Left renal cortex interstitium (tissue), 4 donors: Measurements from ENCODE around the gene SAMD4B. TPM values are rescaled to one million over a fixed set of nuclear protein-coding genes. Genes with fewer than 3 reads are reported as not detected.
"Not testable (repeated sequence)": the region's sequence is repeated elsewhere in the genome, so short reads cannot be mapped to it uniquely, and the experiment has no call there.

Source experiments
- DNase-seq, 4 donors: peaks; one replicate each; pipeline ENCODE4 v3.0.0-alpha.2; 2013; ENCODE audit warnings: low read depth in 4 of 4, low spot score in 2 of 4, missing footprints in 1 of 4
- polyA plus RNA-seq, 4 donors: library from polyadenylated mRNA; unstranded; fragments of 120-200 nt; gene quantifications; one replicate each; pipeline ENCODE4 v1.2.1, GENCODE V29; 2013; ENCODE audit not compliant: insufficient read length in 4 of 4

SAMD4B gene
- polyA plus RNA-seq, 4 donors = 86.6 to 165 (median 124) TPM

GRCh38 chr19:39362682-39363657 lies 20.7 kb downstream of the SAMD4B start:
- DNase-seq = no peak

DNA sequence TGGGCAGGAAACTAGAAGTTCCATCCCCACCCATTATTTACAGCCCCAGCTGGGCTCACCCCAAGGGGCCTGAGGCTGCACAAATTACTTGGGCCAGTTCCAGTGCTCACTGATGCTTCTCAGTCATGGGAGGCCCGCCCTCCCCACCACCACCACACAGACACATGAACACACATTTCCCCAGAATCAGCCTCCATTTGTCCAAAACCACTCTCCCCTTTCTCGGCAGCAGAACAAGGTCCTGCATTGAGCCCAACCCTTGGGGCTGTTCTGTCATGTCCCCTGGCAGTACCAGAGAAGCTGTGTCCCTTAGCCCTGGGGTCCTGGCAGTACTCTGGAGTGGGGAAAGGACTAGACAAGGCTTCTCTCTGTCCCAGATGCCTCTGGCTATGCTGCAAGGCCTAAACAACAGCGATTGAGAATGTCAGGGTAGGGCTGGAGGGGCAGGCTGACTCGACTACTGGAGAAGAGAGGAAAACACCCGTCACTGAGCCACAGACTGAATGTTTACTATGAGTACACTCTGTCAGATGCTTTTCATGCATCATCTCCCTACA lies 21.8 kb downstream of the SAMD4B start:
- no peak for DNase-seq

DNA sequence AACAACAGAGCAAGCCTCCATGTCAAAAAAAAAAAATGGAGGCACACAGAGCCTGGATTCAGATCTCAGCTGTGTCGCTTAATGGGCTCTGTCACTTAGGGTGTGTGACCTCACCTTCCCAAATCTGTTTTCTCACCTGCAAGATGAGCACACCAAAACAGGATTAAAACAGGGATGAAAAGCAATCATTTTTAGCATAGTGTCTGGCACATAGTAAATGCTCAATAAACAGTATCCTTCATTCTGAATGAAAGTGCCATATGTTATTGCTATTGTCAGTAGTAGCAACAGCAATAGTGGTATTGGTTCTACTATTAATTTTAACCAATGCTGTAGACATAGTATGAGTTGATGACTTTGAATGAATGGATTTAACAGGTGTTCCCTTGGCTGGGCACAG lies 23.3 kb downstream of the SAMD4B start:
- no peak for DNase-seq

- no peak for DNase-seq
Observed at GRCh38 chr19:39369200-39369599, 27.0 kb downstream of the SAMD4B start.

DNA sequence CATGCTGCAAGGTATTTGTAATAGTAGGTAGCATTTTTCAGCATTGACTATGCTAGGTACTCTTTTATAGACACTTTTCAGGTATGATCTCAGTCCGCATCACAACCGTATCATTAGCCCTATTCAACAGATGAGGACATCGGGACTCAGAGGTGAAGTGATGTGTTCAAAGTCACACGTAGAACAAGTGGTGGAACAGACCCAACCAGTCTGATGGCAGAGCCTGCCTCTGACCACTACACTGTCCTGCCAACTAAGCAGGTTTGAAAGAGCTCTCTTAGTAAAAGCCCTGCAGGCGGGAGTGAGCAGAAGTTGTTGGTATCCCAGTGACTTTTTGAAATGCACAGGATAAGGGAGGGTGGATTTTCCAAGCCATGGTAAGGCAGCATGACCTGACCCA lies 28.5 kb downstream of the SAMD4B start:
- DNase-seq = no peak

DNA sequence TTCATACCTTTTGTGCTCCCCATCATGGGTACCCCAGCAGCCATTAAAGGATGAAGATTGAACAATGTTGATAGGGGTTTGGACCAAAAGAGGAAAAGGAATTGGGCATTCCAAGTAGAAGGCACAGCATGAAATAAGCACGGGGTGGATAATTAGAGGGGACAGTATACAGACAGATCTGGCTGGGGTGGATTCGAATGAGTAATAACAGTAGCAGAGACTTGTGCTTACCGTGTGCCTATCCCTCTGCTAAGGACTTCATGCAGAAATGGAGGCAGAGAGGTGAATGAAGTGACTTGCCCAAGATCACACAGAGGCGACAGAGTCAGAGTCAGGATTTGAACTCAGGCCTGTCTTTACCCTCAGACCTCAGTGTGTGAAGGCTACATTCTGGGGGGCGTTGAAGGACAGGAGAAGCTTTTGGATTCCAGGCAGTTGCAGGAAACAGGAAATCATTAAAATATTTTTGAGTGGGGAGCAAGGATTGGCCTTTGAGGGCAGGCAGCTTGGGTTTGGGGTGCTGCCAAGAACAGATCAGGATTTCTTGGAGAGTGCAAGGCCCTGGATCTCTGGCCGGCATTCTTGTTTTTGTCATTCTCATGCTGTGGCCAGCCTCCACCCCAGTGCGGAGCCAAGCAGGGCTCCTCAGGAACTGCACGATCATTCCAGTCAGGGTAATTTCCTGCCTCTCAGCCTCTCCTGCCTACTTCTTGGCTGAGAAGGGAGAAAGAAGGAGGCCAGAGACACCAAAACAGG lies 30.0 kb downstream of the SAMD4B start:
- peak; percentile 15 to 56 (median 36) for DNase-seq

GRCh38 chr19:39372941-39373340 lies 30.7 kb downstream of the SAMD4B start:
- no peak for DNase-seq

GRCh38 chr19:39375929-39376328 lies 33.7 kb downstream of the SAMD4B start:
- DNase-seq = no peak

DNA sequence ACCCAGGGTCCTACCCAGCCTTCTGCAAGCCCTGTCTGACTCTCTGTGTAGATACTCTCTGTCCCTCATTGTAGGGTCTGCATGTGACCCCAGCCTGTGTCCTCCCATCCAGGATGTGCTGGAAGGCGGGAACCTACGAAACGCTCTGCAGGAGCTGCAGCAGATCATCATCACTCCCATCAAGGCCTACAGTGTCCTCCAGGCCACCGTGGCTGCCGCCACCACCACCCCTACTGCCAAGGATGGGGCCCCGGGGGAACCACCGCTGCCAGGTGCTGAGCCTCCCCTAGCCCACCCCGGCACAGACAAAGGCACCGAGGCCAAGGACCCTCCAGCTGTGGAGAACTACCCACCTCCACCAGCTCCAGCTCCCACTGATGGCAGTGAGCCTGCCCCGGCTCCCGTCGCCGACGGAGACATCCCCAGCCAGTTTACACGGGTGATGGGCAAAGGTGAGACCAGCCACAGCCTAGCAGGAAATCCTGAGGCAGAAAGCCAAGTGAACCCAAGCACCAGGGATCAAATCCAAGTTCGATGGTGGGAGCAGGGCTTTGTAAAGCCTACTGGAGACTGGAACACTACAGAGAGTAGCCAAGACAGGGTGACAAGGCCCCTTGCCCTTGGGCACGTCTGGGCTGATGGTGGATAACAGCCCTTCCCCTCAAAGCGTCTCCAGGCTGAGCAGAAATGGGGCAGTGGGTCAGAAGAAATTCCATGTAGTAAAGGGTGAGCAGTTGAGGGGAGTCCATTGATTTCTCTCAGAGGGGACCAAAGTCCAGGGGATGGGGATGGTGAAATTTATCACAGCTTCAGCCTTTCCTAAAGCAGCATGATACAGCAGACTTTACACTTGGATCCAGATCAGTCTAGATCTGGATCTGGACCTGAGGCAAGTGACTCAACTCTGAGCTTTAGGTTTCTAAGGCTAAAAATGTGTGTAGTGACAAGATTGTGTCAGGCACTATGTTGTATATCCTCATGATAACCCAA lies 35.4 kb downstream of the SAMD4B start:
- no peak for DNase-seq

GRCh38 chr19:39379366-39379765 lies 37.1 kb downstream of the SAMD4B start:
- DNase-seq = not testable (repeated sequence)

DNA sequence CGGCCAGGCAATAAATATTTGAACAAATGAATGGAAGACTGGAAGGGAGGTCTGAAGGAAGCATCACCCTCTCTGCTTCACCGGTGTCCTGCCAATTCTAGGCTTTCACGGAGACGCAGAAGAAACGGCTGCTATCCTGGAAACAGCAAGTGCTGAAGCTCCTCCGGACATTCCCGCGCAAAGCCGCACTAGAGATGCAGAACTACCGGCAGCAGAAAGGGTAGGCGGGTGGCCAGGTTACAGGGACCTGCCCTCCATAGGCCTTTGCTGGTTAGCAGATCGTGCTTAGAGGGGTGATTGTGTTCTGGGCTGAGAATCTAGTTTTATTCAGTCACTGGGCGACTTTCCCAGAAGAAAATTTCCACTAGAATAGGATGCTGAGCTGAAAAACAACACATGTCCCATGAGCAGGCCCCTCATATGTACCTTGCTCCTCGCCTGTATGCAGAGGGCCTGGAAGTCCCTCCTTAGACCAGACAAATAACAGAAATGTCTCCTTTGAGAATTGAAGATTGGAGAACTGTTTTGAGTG lies 37.7 kb downstream of the SAMD4B start:
- DNase-seq = no peak

- no peak for DNase-seq
Observed at GRCh38 chr19:39380521-39381502, 38.6 kb downstream of the SAMD4B start.

GRCh38 chr19:39381910-39382611 lies 39.8 kb downstream of the SAMD4B start:
- no peak for DNase-seq

DNA sequence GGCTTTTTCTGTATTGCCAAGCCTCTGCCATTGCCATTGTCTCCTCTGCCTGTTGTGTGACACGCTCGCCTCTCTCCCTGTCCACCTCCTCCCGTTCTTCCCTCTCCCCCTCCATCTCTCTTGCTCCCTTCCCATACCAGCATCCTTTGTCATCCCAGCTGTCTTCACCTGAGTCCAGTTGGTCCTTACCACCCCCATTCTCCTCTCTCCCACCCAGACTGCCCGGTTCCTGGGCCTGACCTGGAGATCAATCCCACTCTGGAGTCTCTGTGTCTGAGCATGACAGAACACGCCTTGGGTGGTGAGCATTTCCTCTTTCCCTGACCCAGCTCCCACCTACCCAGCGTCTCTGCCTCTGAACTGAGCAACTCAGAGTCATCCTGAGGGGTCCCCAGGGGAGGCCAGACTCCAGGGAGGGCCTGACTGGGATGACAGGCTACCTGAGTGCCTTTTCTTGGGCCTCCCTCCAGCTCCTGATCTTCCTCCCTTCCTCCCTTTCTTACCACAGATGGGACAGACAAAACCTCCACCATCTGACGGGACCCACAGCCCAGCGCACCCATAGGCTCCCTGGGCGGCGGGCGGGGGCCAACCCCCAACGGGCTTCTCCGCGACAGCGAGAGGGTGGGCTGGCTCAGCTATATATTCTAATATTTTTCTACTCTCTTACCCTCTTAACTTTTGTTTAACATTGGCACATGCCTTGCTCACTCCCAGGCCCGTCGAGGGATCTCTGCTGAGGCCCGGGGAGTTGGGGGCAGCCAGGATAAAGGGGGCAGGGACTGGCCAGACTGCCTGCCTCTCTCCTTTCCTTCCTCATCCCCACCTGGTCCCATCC lies 41.0 kb downstream of the SAMD4B start:
- DNase-seq = no peak

DNA sequence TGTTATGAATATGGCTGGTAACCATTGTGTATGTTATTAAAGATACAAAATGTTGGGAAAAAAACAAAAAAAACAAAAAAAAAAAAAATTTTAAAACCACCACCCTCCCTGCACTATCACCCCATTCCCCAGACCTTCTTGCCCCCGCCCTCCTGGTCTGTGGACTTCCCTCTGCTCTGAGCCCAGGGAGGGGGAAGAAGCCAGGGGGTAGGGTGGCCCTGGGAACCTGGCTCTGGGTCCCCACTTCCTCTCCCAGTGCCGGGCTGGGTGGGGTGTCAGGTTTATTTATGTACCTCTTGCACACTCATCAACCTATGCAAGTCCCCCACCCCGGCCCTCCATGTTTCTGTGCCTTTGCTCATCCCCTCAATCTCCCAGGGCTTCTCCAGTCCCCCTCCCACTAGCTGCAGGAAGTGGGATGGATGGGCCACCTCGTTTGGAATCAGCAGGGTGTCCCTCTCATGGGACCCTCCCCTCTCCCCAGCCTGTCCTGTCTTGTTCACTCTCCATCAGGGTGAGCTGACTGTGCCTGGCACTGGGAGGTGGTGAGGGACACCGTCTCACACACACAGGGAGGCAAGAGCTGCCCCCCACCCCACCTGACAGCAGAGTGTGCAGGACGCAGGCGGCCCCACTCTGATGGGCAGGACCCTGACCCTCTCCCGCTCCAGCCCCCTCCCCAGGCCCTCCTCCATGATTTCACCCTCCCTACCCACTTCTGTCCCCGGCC lies 42.8 kb downstream of the SAMD4B start:
- no peak for DNase-seq

- DNase-seq = no peak
Observed at GRCh38 chr19:39385629-39386411, 43.6 kb downstream of the SAMD4B start.
